PC-9 (cell line): ENCODE data around the gene SLC10A7. TPM values are rescaled to one million over a fixed set of nuclear protein-coding genes. Genes with fewer than 3 reads are reported as not detected.

Source experiments
- BruUV-seq: library from RNA; stranded (reverse); fragments of 400-500 nt; replicated peaks from 2 replicates; lab custom pipeline; 2021; lab: Mats Ljungman, UMichigan
- CTCF ChIA-PET: fragments of 300-600 bp; sonication (Branson Sonifier 250); formaldehyde crosslinking; loops from one replicate; lab custom pipeline; 2022; ENCODE audit warnings: antibody characterized with exemption; lab: Charles Lee
- POLR2A ChIA-PET: fragments of 300-600 bp; sonication (Branson Sonifier 250); formaldehyde crosslinking; loops from one replicate; lab custom pipeline; 2022; ENCODE audit warnings: antibody characterized with exemption; ENCODE audit not compliant: unreplicated experiment; lab: Charles Lee
- DNase-seq, 2 experiments: peaks; one replicate each; pipeline versions ENCODE4 v3.0.0 to v3.0.0-alpha.2; 2015 to 2022; ENCODE audit warnings: mixed read lengths in 1 of 2
- H2AFZ ChIP-seq: fragments of 200-600 bp; sonication (generic); 2 replicates; pipeline ENCODE4 v1.8.1; 2017; ENCODE audit warnings: antibody characterized with exemption
- H3F3A ChIP-seq: fragments of 200-600 bp; sonication (generic); 2 replicates; pipeline ENCODE4 v1.8.1; 2017; ENCODE audit warnings: antibody characterized with exemption, mild to moderate bottlenecking, low read depth; ENCODE audit not compliant: insufficient read depth
- H3K27ac ChIP-seq: fragments of 200-600 bp; sonication (generic); 2 replicates; pipeline ENCODE4 v1.6.1; 2016; ENCODE audit warnings: mixed run types
- H3K27me3 ChIP-seq: fragments of 200-600 bp; sonication (generic); 2 replicates; pipeline ENCODE4 v1.6.1; 2016; ENCODE audit warnings: low read depth, mixed run types; ENCODE audit not compliant: insufficient read depth
- H3K36me3 ChIP-seq: fragments of 200-600 bp; sonication (generic); 2 replicates; pipeline ENCODE4 v1.6.1; 2016; ENCODE audit warnings: low read depth, mixed run types
- H3K4me1 ChIP-seq: fragments of 200-600 bp; sonication (generic); replicated peaks from 2 replicates; pipeline ENCODE4 v1.6.1; 2016; ENCODE audit warnings: mixed run types; ENCODE audit not compliant: insufficient read depth
- H3K4me2 ChIP-seq: fragments of 200-600 bp; sonication (generic); 2 replicates; pipeline ENCODE4 v1.6.1; 2017; ENCODE audit warnings: mixed run types
- H3K4me3 ChIP-seq: fragments of 200-600 bp; sonication (generic); 2 replicates; pipeline ENCODE4 v1.6.1; 2016; ENCODE audit warnings: mixed run types
- H3K79me2 ChIP-seq: fragments of 200-600 bp; sonication (generic); 2 replicates; pipeline ENCODE4 v1.6.1; 2017; ENCODE audit warnings: low read depth, mixed run types
- H3K9me2 ChIP-seq: fragments of 200-600 bp; sonication (generic); 2 replicates; pipeline ENCODE4 v1.8.1; 2017; ENCODE audit warnings: mild to moderate bottlenecking; ENCODE audit not compliant: insufficient read depth
- H3K9me3 ChIP-seq: fragments of 200-600 bp; sonication (generic); 2 replicates; pipeline ENCODE4 v1.8.1; 2016; ENCODE audit warnings: low read depth; ENCODE audit not compliant: insufficient read depth
- H4K20me1 ChIP-seq: fragments of 200-600 bp; sonication (generic); 2 replicates; pipeline ENCODE4 v1.8.1; 2017; ENCODE audit not compliant: insufficient read depth
- CTCF ChIP-seq: fragments of 200-600 bp; sonication (generic); conservative IDR thresholded peaks from 2 replicates; pipeline ENCODE4 v1.6.1; 2017; ENCODE audit warnings: mixed run types, antibody characterized with exemption, mild to moderate bottlenecking, moderate library complexity
- EZH2 ChIP-seq: fragments of 200-600 bp; sonication (generic); IDR thresholded peaks from 2 replicates; pipeline ENCODE4 v1.8.0; 2017; ENCODE audit warnings: antibody characterized with exemption, low read depth
- intact Hi-C: fragments of 100-400 bp; cut with micrococcal nuclease; formaldehyde crosslinking; loops from one replicate; pipeline ENCODE4 v1.10.0; 2022; ENCODE audit not compliant: unreplicated experiment
- total RNA-seq: library from RNA; stranded (reverse); gene quantifications from 2 replicates; pipeline ENCODE4 v1.2.3, GENCODE V29; 2021

SLC10A7 gene
- total RNA-seq, 1 experiment from 2014 or later = 11.4 TPM

GRCh38 chr4:146437778-146438177 lies 84.0 kb downstream of the SLC10A7 start:
- Histone ChIP-seq H3K27ac (no peak overlapping the region), H3K27me3 (no peaks in the 10 kb centered on the region), H3K4me3 (no peak overlapping the region), H3K36me3 (no peaks in the 10 kb centered on the region), H3K4me1 (no peaks in the 10 kb centered on the region), H2AFZ (no peak overlapping the region), H3K4me2 (no peak overlapping the region), H3F3A (no peaks in the 10 kb centered on the region), H3K9me3 (no peaks in the 10 kb centered on the region), H3K9me2 (no peaks in the 10 kb centered on the region), H3K79me2 (no peaks in the 10 kb centered on the region), H4K20me1 (no peaks in the 10 kb centered on the region)
- TF ChIP-seq CTCF (no peak), EZH2 (no peak)
- DNase-seq = no peak
- ChIA-PET CTCF (no interaction called here), POLR2A (no interaction called here)
- intact Hi-C loops = no loop called here
- BruUV-seq = no TSS peak

- POLR2A ChIA-PET = no interaction called here
These were observed 85.1 kb downstream of the SLC10A7 start for GRCh38 chr4:146436423-146437162.

GRCh38 chr4:146435962-146436361 lies 85.8 kb downstream of the SLC10A7 start:
- no peaks in the 10 kb centered on the region for H3K27me3 ChIP-seq
- no peak overlapping the region for H3K4me3 ChIP-seq
- ChIA-PET CTCF (no interaction called here), POLR2A (no interaction called here)
- no peaks in the 10 kb centered on the region for H3K9me3 ChIP-seq
- no peak for DNase-seq
- H3K27ac ChIP-seq = no peak overlapping the region
- H3K4me1 ChIP-seq = no peaks in the 10 kb centered on the region
- no peaks in the 10 kb centered on the region for H3K36me3 ChIP-seq
- BruUV-seq = no TSS peak
- H2AFZ ChIP-seq = no peak overlapping the region
- H3F3A ChIP-seq = no peaks in the 10 kb centered on the region
- H4K20me1 ChIP-seq = no peaks in the 10 kb centered on the region
- TF ChIP-seq CTCF = no peak
- no peak for TF ChIP-seq EZH2
- no peaks in the 10 kb centered on the region for H3K79me2 ChIP-seq
- no peak overlapping the region for H3K4me2 ChIP-seq
- no peaks in the 10 kb centered on the region for H3K9me2 ChIP-seq
- intact Hi-C loops = no loop called here

More at GRCh38 chr4:146436423-146437162, 85.1 kb downstream of the SLC10A7 start:
- no peaks in the 10 kb centered on the region for H3K4me1 ChIP-seq
- H3K36me3 ChIP-seq = no peaks in the 10 kb centered on the region
- H3K4me3 ChIP-seq = no peak overlapping the region
- no peak for TF ChIP-seq EZH2
- no peak for TF ChIP-seq CTCF
- H2AFZ ChIP-seq = no peak overlapping the region
- no peaks in the 10 kb centered on the region for H3K9me2 ChIP-seq
- DNase-seq = no peak
- H3F3A ChIP-seq = no peaks in the 10 kb centered on the region
- CTCF ChIA-PET = no interaction called here
- H3K79me2 ChIP-seq = no peaks in the 10 kb centered on the region
- intact Hi-C loops = no loop called here
- no TSS peak for BruUV-seq
- no peaks in the 10 kb centered on the region for H3K9me3 ChIP-seq
- H3K4me2 ChIP-seq = no peak overlapping the region
- no peak overlapping the region for H3K27ac ChIP-seq
- H3K27me3 ChIP-seq = no peaks in the 10 kb centered on the region
- no peaks in the 10 kb centered on the region for H4K20me1 ChIP-seq
